GM19023 (cell line): ENCODE data around the gene RAC3.

ENCODE experiments used
- ATAC-seq: cut with Tn5 transposase; IDR thresholded peaks from one replicate; pipeline ENCODE4 v1.9.1; 2021; ENCODE audit warnings: mild to moderate bottlenecking, moderate library complexity; ENCODE audit not compliant: unreplicated experiment

RAC3 gene

GRCh38 chr17:82022310-82022980 lies 9.0 kb upstream of the RAC3 start, which contains the start of gene CENPX:
Gene CENPX (minus strand): TSS chr17:82022878. CDS start chr17:82022861, 17 bp downstream.
- ATAC-seq, result no peak

- peak; percentile 92 for ATAC-seq
Observed at GRCh38 chr17:82022981-82023446, 8.5 kb upstream of the RAC3 start, which contains the start of gene LRRC45. Gene LRRC45 (plus strand): TSS chr17:82023305. CDS start chr17:82023644, 339 bp downstream.

- peak; percentile 2 for ATAC-seq
Observed at GRCh38 chr17:82023447-82024241, 7.8 kb upstream of the RAC3 start.

GRCh38 chr17:82024859-82025258 lies 6.6 kb upstream of the RAC3 start:
- ATAC-seq, result no peak

GRCh38 chr17:82025401-82026107 lies 5.9 kb upstream of the RAC3 start:
- ATAC-seq, result no peak

DNA sequence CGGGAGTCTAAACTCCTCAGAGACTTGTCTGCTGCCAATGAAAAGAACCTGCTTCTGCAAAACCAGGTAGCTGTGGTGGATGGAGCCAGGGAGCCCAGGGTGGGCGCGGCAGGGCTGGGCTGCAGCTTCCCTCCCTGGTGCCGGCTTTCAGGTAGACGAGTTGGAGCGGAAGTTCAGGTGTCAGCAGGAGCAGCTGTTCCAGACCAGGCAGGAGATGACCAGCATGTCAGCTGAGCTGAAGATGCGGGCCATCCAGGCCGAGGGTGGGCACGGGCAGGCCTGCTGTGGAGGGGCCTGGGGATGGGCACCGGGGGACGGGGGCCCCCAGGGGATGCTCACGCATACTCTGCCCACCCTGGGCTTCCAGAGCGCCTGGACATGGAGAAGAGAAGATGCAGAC lies 3.2 kb upstream of the RAC3 start:
- ATAC-seq, result no peak

DNA sequence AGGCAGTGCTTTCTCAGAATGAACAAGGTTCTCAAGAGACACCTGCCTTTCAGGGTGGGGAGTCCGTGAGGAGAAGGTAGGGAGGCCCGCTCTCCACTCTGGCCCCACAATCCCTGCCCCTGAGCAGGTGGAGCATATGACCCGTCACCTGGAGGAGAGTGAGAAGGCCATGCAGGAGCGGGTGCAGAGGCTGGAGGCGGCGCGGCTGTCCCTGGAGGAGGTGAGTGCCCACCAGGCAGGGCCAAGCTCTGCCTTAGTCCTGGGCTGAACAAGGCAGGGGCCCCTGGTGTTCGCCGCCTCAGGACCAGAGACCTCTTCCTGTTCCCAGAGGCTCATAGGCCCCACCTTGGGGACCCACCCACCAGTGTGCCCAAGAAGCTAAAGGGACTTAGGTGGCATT lies 2.5 kb upstream of the RAC3 start:
- ATAC-seq, result no peak

GRCh38 chr17:82029391-82029790 lies 2.1 kb upstream of the RAC3 start:
- no peak for ATAC-seq

DNA sequence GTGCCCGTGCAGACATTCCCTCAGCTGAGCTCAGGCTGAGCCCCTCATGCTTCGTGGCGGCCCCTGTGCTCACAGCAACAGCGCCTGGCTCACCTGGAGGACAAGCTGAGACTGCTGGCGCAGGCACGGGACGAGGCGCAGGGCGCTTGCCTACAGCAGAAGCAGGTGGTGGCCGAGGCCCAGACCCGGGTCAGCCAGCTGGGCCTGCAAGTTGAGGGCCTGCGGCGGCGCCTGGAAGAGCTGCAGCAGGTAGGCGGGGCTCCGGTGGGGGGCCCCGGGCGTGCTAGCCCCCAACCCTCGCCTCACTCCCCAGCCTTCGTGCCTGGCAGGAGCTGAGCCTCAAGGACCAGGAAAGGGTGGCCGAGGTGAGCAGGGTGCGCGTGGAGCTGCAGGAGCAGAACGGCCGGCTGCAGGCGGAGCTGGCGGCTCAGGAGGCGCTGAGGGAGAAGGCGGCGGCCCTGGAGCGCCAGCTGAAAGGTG lies 1.4 kb upstream of the RAC3 start:
- no peak for ATAC-seq

- ATAC-seq, result peak; percentile 43
Observed at GRCh38 chr17:82030470-82031302, 792 bp upstream of the RAC3 start.

DNA sequence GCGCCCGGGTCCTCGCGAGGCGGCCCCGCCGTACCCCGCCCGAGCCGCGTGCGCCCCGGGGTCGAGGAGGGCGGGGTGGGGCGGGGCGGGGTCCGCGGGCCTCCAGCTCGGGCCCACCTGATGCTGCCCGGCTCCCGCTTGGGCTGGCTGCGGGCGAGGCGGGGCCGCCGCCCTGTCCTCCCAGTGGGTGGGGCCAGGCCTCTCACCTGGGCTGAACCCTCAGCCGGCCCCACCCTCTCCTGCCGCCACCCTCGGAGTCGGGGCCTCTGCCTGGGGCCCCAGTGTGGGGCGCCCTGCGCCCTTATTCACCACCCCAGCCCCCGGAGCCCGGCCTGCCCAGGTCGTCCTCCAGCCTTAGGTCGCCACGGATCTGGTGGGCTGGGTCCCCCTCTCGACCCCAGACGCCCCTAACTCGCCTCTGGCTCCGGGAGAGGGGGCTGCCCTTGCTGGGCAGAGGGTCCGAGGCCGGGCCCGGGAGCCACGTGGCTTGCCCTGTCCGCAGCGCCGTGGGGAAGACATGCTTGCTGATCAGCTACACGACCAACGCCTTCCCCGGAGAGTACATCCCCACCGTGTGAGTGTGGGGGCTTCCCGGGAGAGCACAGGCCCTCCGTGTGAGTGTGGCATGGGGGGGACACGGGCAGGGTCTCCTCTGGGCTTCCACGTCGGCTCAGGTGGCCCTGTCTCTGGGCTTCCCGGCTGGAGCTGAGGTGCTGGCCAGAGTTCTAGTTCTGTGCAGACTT lies 578 bp downstream of the RAC3 start:
- ATAC-seq, result no peak

DNA sequence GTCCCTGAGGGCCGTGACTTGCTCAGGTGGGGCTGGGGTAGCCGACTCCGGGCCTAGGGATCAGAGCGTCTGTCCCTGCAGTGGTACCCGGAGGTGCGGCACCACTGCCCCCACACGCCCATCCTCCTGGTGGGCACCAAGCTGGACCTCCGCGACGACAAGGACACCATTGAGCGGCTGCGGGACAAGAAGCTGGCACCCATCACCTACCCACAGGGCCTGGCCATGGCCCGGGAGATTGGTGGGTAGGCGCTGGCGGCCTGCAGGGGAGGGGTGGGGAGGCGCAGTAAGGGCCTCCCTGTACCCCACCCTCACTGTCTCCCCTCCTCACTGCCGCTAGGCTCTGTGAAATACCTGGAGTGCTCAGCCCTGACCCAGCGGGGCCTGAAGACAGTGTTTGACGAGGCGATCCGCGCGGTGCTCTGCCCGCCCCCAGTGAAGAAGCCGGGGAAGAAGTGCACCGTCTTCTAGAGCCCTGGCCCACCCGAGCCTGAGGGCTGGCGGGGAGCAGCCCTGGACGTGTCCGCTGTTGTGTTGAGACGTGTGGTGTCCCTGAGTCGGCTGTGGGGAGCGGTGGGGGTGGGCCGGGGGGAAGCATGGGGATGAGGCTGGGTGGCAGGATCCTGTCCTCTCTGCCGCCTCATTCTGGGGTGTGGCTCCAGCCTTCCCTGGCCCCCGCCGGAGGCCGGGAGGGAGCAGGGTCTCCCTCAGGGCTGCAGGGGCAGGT lies 2.0 kb downstream of the RAC3 start:
- no peak for ATAC-seq

GRCh38 chr17:82034371-82035011 lies 3.0 kb downstream of the RAC3 start:
- no peak for ATAC-seq

DNA sequence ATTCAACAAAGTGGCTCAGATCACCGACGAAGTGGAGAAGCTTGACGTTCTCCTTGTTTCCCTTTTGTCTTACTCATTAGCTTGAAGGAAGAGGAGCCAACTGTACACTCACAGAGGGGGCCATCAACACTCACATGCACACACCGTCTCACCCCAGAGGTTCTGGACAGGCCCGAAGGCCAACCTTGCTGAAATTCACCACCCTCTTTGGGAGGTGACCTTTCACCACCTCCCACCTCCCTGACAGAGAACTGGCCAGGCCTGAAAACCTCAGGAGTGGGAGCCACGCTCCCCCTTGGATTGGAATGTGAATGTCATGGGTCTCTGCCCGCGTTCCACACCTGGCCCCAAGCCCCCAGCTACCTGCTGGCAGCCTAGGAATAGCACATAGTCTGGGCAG lies 4.0 kb downstream of the RAC3 start:
- no peak for ATAC-seq

- no peak for ATAC-seq
Observed at GRCh38 chr17:82035956-82036633, 4.6 kb downstream of the RAC3 start.

- no peak for ATAC-seq
Observed at GRCh38 chr17:82036634-82037091, 5.2 kb downstream of the RAC3 start.

DNA sequence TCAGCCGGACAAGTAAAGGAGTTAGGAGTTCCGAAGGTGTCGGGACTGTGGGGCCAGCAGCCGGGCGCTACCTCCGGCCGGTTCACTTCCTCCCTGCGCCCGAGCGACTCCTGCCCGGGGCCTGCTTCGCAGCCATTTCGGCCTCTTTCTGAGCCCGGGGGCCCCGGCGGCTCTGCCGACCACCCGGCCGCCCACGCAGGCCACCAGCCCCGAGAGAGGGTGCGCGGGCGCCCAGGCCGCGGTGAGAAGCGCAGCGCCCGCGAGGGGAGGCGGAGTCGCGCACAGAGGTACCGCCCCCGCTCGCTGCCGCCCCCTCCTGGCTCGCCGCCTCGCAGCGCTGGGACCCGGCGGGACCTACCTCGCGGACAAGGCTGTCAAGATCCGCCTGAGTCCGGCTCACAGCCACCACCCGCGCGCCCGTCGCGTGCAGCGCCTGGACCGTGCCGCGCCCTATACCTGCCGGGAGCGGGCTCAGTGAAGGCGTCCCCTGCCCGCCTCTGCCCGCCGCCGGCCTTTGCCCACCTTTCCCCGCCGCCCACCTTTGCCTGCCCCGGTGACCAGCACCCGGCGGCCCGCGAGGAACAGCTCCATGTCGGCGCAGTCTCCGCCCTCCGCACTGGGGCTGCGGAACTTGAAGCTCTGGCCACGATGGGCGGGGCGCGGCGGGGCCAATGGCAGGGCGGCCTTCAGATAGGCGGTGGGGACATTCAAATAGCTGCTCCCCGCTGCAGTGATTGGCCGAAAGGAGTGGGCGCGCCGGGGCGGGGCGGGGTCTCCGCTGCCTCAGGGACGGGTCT lies 5.8 kb downstream of the RAC3 start, which contains the start of gene DCXR:
Gene DCXR, minus strand, starts transcription at position 606 of the 797 bp plus-strand sequence. Its CDS starts 15 bp downstream, at position 591.
- ATAC-seq, result peak; percentile 85
